Astrocyte (in vitro differentiated cells and primary cell): ENCODE results near the gene ACSM3. TPM values are rescaled to one million over a fixed set of nuclear protein-coding genes. Genes with fewer than 3 reads are reported as not detected.
"Not testable (repeated sequence)": the region's sequence is repeated elsewhere in the genome, so short reads cannot be mapped to it uniquely, and the experiment has no call there.

Source experiments
- DNase-seq: peaks from one replicate; pipeline ENCODE4 v3.0.0-alpha.2; 2010; ENCODE audit warnings: low read depth
- FAIRE-seq: peaks from 2 replicates; lab custom pipeline; 2011; peaks lifted over from hg19 to GRCh38; lab: Jason Lieb, UNC
- H2AFZ ChIP-seq: 2 replicates; pipeline ENCODE4 v1.6.0; 2012; ENCODE audit warnings: low read depth, low read length, inconsistent platforms
- H3K27ac ChIP-seq: 2 replicates; pipeline ENCODE4 v1.5.1; 2011; ENCODE audit warnings: low read depth, low read length, inconsistent platforms
- H3K27me3 ChIP-seq: 2 replicates; pipeline ENCODE4 v1.6.0; 2011; ENCODE audit warnings: low read length, inconsistent platforms; ENCODE audit not compliant: insufficient read depth
- H3K36me3 ChIP-seq: 2 replicates; pipeline ENCODE4 v1.5.1; 2011; ENCODE audit warnings: low read length, inconsistent platforms; ENCODE audit not compliant: insufficient read depth
- H3K4me1 ChIP-seq: 2 replicates; pipeline ENCODE4 v1.5.1; 2011; ENCODE audit warnings: low read length, inconsistent platforms; ENCODE audit not compliant: insufficient read depth
- H3K4me2 ChIP-seq: 2 replicates; pipeline ENCODE4 v1.6.0; 2012; ENCODE audit warnings: low read length, inconsistent platforms
- H3K4me3 ChIP-seq: 2 replicates; pipeline ENCODE4 v1.5.1; 2011; ENCODE audit warnings: low read depth, mild to moderate bottlenecking, low read length, inconsistent platforms; ENCODE audit not compliant: insufficient read depth
- H3K79me2 ChIP-seq: 2 replicates; pipeline ENCODE4 v1.6.0; 2012; ENCODE audit warnings: mild to moderate bottlenecking, low read length, inconsistent platforms; ENCODE audit not compliant: insufficient read depth
- H3K9ac ChIP-seq: 2 replicates; pipeline ENCODE4 v1.6.0; 2012; ENCODE audit warnings: mild to moderate bottlenecking, low read length, inconsistent platforms
- H3K9me3 ChIP-seq: 2 replicates; pipeline ENCODE4 v1.5.1; 2012; ENCODE audit warnings: low read depth, mild to moderate bottlenecking, low read length, inconsistent platforms; ENCODE audit not compliant: insufficient read depth
- H4K20me1 ChIP-seq: 2 replicates; pipeline ENCODE4 v1.6.0; 2012; ENCODE audit warnings: low read length, inconsistent platforms; ENCODE audit not compliant: insufficient read depth
- H3K27ac Mint-ChIP-seq: one replicate; pipeline ENCODE4 v1.8.0; 2021; ENCODE audit warnings: mild to moderate bottlenecking, mixed read lengths; ENCODE audit not compliant: unreplicated experiment
- H3K27me3 Mint-ChIP-seq: one replicate; pipeline ENCODE4 v1.8.0; 2021; ENCODE audit warnings: low read depth, mixed read lengths; ENCODE audit not compliant: unreplicated experiment
- H3K36me3 Mint-ChIP-seq: one replicate; pipeline ENCODE4 v1.8.0; 2021; ENCODE audit warnings: low read depth, mixed read lengths; ENCODE audit not compliant: unreplicated experiment
- H3K4me1 Mint-ChIP-seq: one replicate; pipeline ENCODE4 v1.8.0; 2021; ENCODE audit warnings: low read depth, mixed read lengths; ENCODE audit not compliant: unreplicated experiment
- H3K4me3 Mint-ChIP-seq: one replicate; pipeline ENCODE4 v1.8.0; 2021; ENCODE audit warnings: mild to moderate bottlenecking, moderate library complexity, mixed read lengths; ENCODE audit not compliant: unreplicated experiment
- H3K9me3 Mint-ChIP-seq: one replicate; pipeline ENCODE4 v1.8.0; 2021; ENCODE audit warnings: mild to moderate bottlenecking, mixed read lengths; ENCODE audit not compliant: unreplicated experiment
- EZH2 ChIP-seq: IDR thresholded peaks from 2 replicates; pipeline ENCODE4 v1.6.1; 2012; ENCODE audit warnings: mild to moderate bottlenecking, low read length, inconsistent platforms; ENCODE audit not compliant: insufficient read depth
- total RNA-seq: library from RNA; stranded (reverse); gene quantifications from 2 replicates; pipeline ENCODE4 v1.2.1, GENCODE V29; 2021
- TF ChIP-seq, protein P1 (sequence below): IDR thresholded peaks from 2 replicates; pipeline ENCODE4 v1.5.1; 2011; ENCODE audit warnings: low read depth, mild to moderate bottlenecking, inconsistent platforms, low read length, moderate library complexity; ENCODE audit not compliant: insufficient read depth

The ACSM3 gene
- total RNA-seq, 1 donor from 2014 or later, result 7.4 TPM

DNA sequence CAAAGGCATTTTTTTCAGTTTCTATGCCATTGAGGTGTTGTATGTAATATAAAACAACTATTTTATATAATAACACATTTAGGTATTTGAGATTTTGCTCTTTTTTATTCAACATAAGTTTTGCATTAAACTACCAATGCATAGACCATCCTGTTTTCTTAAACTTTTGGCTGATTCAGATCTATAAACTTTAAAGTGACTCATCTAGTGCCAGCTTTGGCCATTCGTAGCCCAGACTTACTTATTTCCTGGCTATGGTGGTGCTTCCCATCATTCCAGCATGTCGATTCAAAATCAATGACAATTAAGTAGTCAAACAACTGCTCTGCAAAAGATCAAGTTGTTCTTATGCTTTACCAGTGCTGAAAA is 39.4 kb downstream of the ACSM3 start:
- Histone ChIP-seq H3K27me3 (no peaks in the 10 kb centered on the region), H3K9ac (no peak overlapping the region), H3K27ac (no peak overlapping the region), H3K79me2 (peaks cover 4% of the 10 kb centered on the region), H3K4me2 (no peak overlapping the region), H3K4me1 (no peaks in the 10 kb centered on the region), H4K20me1 (no peaks in the 10 kb centered on the region), H2AFZ (no peak overlapping the region), H3K9me3 (no peaks in the 10 kb centered on the region), H3K36me3 (no peaks in the 10 kb centered on the region), H3K4me3 (no peak overlapping the region)
- no peak for DNase-seq
- Mint-ChIP-seq H3K27me3 (no peaks in the 10 kb centered on the region), H3K27ac (no peak overlapping the region), H3K9me3 (no peaks in the 10 kb centered on the region), H3K4me1 (no peaks in the 10 kb centered on the region), H3K36me3 (no peaks in the 10 kb centered on the region), H3K4me3 (no peak overlapping the region)
- FAIRE-seq, result no peak
- no peak for TF ChIP-seq EZH2
- TF ChIP-seq, protein P1, sequence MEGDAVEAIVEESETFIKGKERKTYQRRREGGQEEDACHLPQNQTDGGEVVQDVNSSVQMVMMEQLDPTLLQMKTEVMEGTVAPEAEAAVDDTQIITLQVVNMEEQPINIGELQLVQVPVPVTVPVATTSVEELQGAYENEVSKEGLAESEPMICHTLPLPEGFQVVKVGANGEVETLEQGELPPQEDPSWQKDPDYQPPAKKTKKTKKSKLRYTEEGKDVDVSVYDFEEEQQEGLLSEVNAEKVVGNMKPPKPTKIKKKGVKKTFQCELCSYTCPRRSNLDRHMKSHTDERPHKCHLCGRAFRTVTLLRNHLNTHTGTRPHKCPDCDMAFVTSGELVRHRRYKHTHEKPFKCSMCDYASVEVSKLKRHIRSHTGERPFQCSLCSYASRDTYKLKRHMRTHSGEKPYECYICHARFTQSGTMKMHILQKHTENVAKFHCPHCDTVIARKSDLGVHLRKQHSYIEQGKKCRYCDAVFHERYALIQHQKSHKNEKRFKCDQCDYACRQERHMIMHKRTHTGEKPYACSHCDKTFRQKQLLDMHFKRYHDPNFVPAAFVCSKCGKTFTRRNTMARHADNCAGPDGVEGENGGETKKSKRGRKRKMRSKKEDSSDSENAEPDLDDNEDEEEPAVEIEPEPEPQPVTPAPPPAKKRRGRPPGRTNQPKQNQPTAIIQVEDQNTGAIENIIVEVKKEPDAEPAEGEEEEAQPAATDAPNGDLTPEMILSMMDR, result no peak

DNA sequence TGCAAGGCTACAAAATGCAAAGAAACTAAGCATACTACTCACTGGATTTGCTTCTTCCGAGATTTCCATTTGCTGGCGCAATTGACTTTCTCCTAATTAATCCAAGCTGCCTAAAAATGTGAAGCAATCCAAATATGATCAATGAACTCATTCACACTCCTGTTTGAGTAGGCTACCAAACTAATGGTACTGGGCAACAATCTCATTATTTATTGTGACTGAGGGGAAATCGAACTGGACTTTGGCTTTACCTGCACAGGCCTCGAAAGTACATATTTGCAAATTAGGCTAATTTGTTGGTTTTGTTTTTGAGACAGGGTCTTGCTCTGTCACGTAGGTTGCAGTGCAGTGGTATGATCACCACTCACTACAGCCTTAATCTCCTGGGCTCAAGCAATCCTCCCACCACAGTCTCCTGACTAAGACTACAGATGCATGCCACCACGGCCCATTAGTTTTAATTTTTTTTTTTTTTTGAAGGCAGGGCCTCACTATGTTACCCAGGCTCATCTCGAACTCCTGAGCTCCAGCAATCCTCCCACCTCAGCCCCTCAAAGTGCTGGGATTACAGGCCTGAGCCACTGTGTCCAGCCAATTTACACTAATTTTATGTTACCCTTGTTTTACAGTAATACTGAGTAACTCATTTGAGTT is 39.9 kb downstream of the ACSM3 start:
- H3K79me2 ChIP-seq, result peaks cover 4% of the 10 kb centered on the region
- no peak overlapping the region for H3K9ac ChIP-seq
- no peaks in the 10 kb centered on the region for H4K20me1 ChIP-seq
- DNase-seq (no peak), FAIRE-seq (no peak)
- no peak overlapping the region for H3K27ac ChIP-seq
- TF ChIP-seq, protein P1, result no peak
- no peak for TF ChIP-seq EZH2
- H3K9me3 ChIP-seq, result no peaks in the 10 kb centered on the region
- no peaks in the 10 kb centered on the region for H3K4me1 Mint-ChIP-seq
- no peaks in the 10 kb centered on the region for H3K9me3 Mint-ChIP-seq
- H3K4me1 ChIP-seq, result no peaks in the 10 kb centered on the region
- no peak overlapping the region for H3K4me2 ChIP-seq
- no peaks in the 10 kb centered on the region for H3K36me3 Mint-ChIP-seq
- H2AFZ ChIP-seq, result no peak overlapping the region
- H3K36me3 ChIP-seq, result no peaks in the 10 kb centered on the region
- no peak overlapping the region for H3K4me3 ChIP-seq
- no peak overlapping the region for H3K4me3 Mint-ChIP-seq
- H3K27ac Mint-ChIP-seq, result no peak overlapping the region
- H3K27me3 ChIP-seq, result no peaks in the 10 kb centered on the region
- no peaks in the 10 kb centered on the region for H3K27me3 Mint-ChIP-seq

DNA sequence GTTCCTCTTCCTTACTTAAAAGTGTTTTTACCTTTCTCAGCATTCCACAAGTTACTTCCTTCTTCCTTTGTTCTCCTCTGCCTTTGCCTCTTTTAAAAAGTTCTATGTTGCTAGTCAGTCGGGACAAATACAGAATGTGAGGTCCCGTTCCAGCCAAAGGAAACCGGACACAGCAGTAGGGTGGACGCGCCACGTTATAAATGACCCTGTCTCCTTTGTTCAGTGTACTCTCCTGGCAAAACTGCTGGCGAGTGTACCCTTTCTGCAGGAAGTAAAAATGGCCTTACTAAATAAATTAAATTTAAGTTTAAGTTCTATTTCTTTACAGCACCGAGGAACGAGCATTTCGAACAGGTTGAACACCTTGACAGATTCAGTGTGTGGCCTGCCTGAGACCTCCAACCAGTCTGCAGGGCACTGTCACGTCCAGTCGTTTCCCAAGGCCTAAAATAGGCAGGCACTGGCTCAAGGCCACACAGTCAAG is 41.9 kb downstream of the ACSM3 start:
- not testable (repeated sequence) for DNase-seq, H3K36me3 Mint-ChIP-seq, H3K36me3 ChIP-seq, H3K27me3 Mint-ChIP-seq, H3K4me1 ChIP-seq, H3K79me2 ChIP-seq, H3K27ac Mint-ChIP-seq, H3K9me3 ChIP-seq, H4K20me1 ChIP-seq, H3K27me3 ChIP-seq, H3K9me3 Mint-ChIP-seq, FAIRE-seq, H3K4me1 Mint-ChIP-seq
- peak overlapping the region; percentile 97 for H3K4me3 Mint-ChIP-seq
- Histone ChIP-seq H3K4me3 (peak overlapping the region; percentile 86), H3K27ac (peak overlapping the region; percentile 84), H3K4me2 (peak overlapping the region; percentile 91), H3K9ac (peak overlapping the region; percentile 90), H2AFZ (peak overlapping the region; percentile 86)
